Raji (cell line): ENCODE measurements around the gene KRT83.

Source experiments
- POLR2A ChIP-seq: IDR thresholded peaks from 2 replicates; pipeline ENCODE4 v1.6.1; 2011; ENCODE audit warnings: low read depth, low read length, control low read depth; ENCODE audit not compliant: insufficient read depth

KRT83 gene

GRCh38 chr12:52346593-52346992 is 25.4 kb upstream of the KRT83 start:
- TF ChIP-seq POLR2A: no peak

- TF ChIP-seq POLR2A: no peak
These were observed 22.9 kb upstream of the KRT83 start for GRCh38 chr12:52344111-52344510.

GRCh38 chr12:52343550-52343949 is 22.4 kb upstream of the KRT83 start:
- no peak for TF ChIP-seq POLR2A

- TF ChIP-seq POLR2A: no peak
These were observed 21.7 kb upstream of the KRT83 start for GRCh38 chr12:52342781-52343490.

- no peak for TF ChIP-seq POLR2A
These were observed 19.9 kb upstream of the KRT83 start for GRCh38 chr12:52341066-52341580.

GRCh38 chr12:52338241-52338960 is 17.2 kb upstream of the KRT83 start:
- no peak for TF ChIP-seq POLR2A

GRCh38 chr12:52337054-52337453 is 15.9 kb upstream of the KRT83 start:
- TF ChIP-seq POLR2A: no peak

- TF ChIP-seq POLR2A: no peak
These were observed 15.4 kb upstream of the KRT83 start for GRCh38 chr12:52336641-52337040.

- no peak for TF ChIP-seq POLR2A
These were observed 14.5 kb upstream of the KRT83 start for GRCh38 chr12:52335598-52336262.

- TF ChIP-seq POLR2A: no peak
These were observed 13.0 kb upstream of the KRT83 start for GRCh38 chr12:52334185-52334584.

GRCh38 chr12:52333321-52333720 is 12.1 kb upstream of the KRT83 start:
- TF ChIP-seq POLR2A: no peak

- no peak for TF ChIP-seq POLR2A
These were observed 11.2 kb upstream of the KRT83 start for GRCh38 chr12:52332381-52332780.

- no peak for TF ChIP-seq POLR2A
These were observed 10.6 kb upstream of the KRT83 start for GRCh38 chr12:52331833-52332232.

GRCh38 chr12:52331039-52331438 is 9.8 kb upstream of the KRT83 start:
- no peak for TF ChIP-seq POLR2A

- TF ChIP-seq POLR2A: no peak
These were observed 6.8 kb upstream of the KRT83 start for GRCh38 chr12:52327830-52328500.

- no peak for TF ChIP-seq POLR2A
These were observed 6.0 kb upstream of the KRT83 start for GRCh38 chr12:52327052-52327829.
